Measurements from ENCODE around the gene BCL2. TPM values are rescaled to one million over a fixed set of nuclear protein-coding genes. Genes with fewer than 3 reads are reported as not detected.
"Not testable (repeated sequence)": the region's sequence is repeated elsewhere in the genome, so short reads cannot be mapped to it uniquely, and the experiment has no call there.

Gene BCL2
- total RNA-seq, 1 donor from 2014 or later = 76.1 TPM

DNA sequence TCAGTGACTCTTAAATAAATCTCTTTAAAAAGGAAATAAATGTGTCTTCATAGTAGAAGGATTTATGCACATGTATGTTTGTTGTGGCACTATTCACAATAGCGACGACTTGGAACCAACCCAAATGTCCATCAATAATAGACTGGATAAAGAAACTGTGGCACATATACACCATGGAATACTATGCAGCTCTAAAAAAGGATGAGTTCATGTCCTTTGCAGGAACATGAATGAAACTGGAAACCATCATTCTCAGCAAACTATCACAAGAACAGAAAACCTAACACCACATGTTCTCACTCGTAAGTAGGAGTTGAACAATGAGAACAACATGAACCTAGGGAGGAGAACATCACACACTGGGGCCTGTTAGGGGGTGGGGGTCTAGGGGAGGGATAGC, 118.1 kb downstream of the BCL2 start:
- intact Hi-C loops (cut with micrococcal nuclease) = loop anchor here (2.0 to 10.0 kb wide), 2 partner anchors 15 to 867 kb away; no protein-coding TSS in a partner anchor
- H3K9me3 Mint-ChIP-seq; H3K27ac Mint-ChIP-seq; DNase-seq (ENCODE audit: low spot score); H3K27me3 Mint-ChIP-seq (ENCODE audit: low read depth); H3K4me3 Mint-ChIP-seq (ENCODE audit: low read depth): not testable (repeated sequence)
- peaks cover 42% of the 10 kb centered on the region for H3K4me1 Mint-ChIP-seq (ENCODE audit: low read depth)
- peaks cover 29% of the 10 kb centered on the region for H3K36me3 Mint-ChIP-seq (ENCODE audit: low read depth)

DNA sequence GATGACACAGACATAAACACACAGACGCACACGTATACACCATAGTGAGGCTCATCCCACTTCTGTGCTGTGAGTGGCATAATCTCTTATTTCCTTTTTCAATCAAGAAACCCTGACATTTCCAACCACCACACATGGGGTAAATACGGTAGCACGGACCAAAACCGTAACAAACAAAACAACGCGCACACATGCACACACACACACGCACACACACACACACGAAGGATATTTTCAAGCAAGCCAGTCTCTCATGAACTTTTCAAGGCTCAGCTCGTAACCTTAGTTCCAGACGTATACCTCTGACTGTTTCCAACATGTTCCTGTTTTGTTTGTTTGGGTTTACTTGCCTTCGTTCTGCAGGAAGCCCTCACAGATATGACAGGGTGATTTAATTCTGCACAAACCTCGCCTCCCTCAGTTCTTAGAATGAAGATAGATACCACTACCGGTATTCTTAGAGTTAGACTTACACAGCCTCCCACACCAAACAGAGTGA, 119.8 kb downstream of the BCL2 start:
- no peaks in the 10 kb centered on the region for H3K9me3 Mint-ChIP-seq
- H3K4me1 Mint-ChIP-seq (ENCODE audit: low read depth) = peaks cover 30% of the 10 kb centered on the region
- H3K4me3 Mint-ChIP-seq (ENCODE audit: low read depth) = no peak overlapping the region
- no peaks in the 10 kb centered on the region for H3K27me3 Mint-ChIP-seq (ENCODE audit: low read depth)
- H3K36me3 Mint-ChIP-seq (ENCODE audit: low read depth) = peaks cover 18% of the 10 kb centered on the region
- H3K27ac Mint-ChIP-seq = no peak overlapping the region
- intact Hi-C loops (cut with micrococcal nuclease) = loop anchor here (1.0 to 10.0 kb wide), 8 partner anchors 11 to 865 kb away; no protein-coding TSS in a partner anchor
- DNase-seq (ENCODE audit: low spot score) = peak; percentile 56

DNA sequence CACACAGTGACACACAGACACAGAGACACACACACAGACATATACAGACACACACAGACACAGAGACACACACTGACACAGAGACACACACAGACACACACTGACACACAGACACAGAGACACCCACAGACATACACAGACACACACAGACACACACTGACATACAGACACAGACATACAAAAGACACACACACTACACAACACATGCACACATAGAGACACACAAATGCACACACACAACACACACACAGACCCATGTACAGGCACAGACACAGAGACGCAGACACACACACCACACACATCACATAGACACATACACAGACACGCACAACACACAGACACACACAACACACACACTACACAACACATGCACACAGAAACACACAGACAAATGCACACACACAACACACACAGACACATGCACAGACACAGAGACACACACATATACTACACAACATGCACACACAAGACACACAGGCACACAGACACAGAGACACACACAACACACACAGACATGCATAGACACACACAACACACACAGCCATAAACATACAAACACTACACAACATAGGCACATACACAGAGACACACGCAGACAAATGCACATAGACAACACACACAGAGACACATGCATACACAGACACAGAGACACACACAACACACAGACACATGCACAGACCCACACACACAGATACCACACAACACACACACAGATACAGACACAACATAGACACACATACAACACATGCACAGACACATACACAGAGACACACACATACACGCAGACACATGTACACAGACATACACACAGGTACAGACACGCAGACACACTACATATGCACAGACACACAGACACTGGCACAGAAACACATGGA, 120.5 kb downstream of the BCL2 start:
- H3K27ac Mint-ChIP-seq = no peak overlapping the region
- no peak overlapping the region for H3K4me3 Mint-ChIP-seq (ENCODE audit: low read depth)
- H3K27me3 Mint-ChIP-seq (ENCODE audit: low read depth) = no peaks in the 10 kb centered on the region
- no peak for DNase-seq (ENCODE audit: low spot score)
- intact Hi-C loops (cut with micrococcal nuclease) = no loop called here
- H3K36me3 Mint-ChIP-seq (ENCODE audit: low read depth) = peaks cover 11% of the 10 kb centered on the region
- H3K9me3 Mint-ChIP-seq = no peaks in the 10 kb centered on the region
- peaks cover 23% of the 10 kb centered on the region for H3K4me1 Mint-ChIP-seq (ENCODE audit: low read depth)

DNA sequence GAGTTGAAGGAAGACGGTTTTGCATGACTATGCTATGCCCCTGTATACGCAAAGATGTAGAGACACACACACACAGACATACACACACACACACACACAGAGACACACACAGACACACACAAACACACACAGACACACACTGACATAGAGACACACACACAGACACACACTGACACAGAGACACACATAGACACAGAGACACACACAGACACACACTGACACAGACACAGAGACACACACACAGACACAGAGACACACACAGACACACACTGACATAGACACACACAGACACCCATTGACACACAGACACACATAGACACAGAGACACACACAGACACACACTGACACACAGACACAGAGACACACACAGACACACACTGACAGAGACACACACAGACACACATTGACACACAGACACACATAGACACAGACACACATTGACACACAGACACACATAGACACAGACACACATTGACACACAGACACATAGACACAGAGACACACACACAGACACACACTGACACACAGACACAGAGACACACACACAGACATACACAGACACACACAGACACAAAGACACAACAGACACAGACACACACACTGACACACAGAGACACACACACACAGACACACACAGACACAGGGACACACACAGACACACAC, 121.3 kb downstream of the BCL2 start:
- no peaks in the 10 kb centered on the region for H3K9me3 Mint-ChIP-seq
- no peaks in the 10 kb centered on the region for H3K27me3 Mint-ChIP-seq (ENCODE audit: low read depth)
- H3K4me1 Mint-ChIP-seq (ENCODE audit: low read depth) = peaks cover 21% of the 10 kb centered on the region
- peaks cover 16% of the 10 kb centered on the region for H3K36me3 Mint-ChIP-seq (ENCODE audit: low read depth)
- no peak for DNase-seq (ENCODE audit: low spot score)
- no peak overlapping the region for H3K27ac Mint-ChIP-seq
- intact Hi-C loops (cut with micrococcal nuclease) = no loop called here
- no peak overlapping the region for H3K4me3 Mint-ChIP-seq (ENCODE audit: low read depth)

DNA sequence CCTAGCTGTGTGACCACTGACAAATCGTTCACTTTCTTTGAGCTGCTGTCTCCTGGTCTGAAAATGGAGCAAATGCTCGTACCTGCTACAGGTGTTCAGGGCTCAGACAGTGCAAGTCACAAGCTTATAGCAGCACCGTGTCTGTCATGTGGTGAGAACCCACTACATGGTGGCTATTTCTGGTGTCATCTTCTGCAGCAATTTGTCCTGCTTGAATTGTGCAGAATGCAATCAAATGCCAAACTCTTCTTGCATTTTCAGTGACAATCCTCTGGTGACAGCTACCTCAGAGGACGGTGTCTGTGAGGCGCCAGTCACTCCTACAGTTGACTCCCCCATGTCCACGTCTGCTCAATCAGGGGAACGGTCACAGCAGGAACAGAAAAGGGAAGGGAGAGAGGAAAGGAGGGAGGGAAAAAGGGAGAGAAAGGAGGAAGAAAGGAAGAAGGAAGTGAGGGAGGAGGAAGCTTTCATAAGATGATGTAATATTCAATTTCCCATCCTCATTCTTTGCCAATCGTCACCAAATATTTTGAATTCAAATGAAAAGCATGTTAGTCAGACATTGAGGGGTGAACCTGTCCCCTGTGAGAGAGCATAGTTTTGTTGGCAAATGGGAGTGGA, 122.2 kb downstream of the BCL2 start:
- no peak for DNase-seq (ENCODE audit: low spot score)
- no peak overlapping the region for H3K4me3 Mint-ChIP-seq (ENCODE audit: low read depth)
- no peaks in the 10 kb centered on the region for H3K9me3 Mint-ChIP-seq
- intact Hi-C loops (cut with micrococcal nuclease) = no loop called here
- H3K27ac Mint-ChIP-seq = no peak overlapping the region
- H3K27me3 Mint-ChIP-seq (ENCODE audit: low read depth) = no peaks in the 10 kb centered on the region
- H3K4me1 Mint-ChIP-seq (ENCODE audit: low read depth) = peaks cover 23% of the 10 kb centered on the region
- H3K36me3 Mint-ChIP-seq (ENCODE audit: low read depth) = peaks cover 14% of the 10 kb centered on the region

DNA sequence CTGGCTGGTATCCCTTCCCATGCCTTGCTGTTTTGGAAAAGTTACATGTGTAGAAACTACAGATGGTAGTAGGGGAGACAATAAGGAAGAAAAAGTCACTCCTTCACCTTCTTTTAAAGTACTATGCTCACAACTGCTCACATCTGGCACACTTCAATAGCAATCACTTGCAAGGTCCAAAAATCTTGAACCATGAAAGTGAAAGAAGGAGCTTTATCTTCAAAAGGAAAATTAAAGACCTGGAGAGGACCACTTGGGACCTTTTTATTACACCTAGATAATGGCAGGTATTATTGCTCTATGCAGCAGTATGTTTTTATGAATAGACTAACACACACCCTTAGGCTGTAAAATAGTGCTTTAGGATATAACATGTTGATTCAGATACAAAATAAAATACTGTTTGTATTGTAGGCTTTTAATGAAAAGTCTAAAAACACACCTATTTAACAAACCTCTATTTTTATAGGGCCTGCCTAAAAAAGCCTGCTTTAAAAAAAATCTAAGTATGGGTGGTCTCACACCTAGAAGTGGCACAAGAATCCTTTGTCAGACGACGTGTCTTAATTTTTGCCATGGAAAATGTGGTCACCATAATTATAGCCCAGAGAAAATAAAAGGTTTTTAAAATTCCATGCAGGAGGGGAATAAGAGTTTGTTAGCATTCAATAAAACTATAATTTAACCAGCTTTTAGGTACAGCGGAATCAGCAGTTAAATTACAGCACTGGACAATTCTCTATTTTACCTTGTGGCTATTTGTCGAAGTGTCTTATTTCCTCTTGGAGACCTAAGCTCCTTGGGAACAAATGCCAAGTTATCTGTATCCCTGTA, 124.0 kb downstream of the BCL2 start:
- no peak for DNase-seq (ENCODE audit: low spot score)
- Mint-ChIP-seq H3K4me1 (ENCODE audit: low read depth) (peaks cover 24% of the 10 kb centered on the region), H3K4me3 (ENCODE audit: low read depth) (no peak overlapping the region), H3K36me3 (ENCODE audit: low read depth) (peaks cover 18% of the 10 kb centered on the region), H3K9me3 (no peaks in the 10 kb centered on the region), H3K27ac (peak overlapping the region; percentile 4), H3K27me3 (ENCODE audit: low read depth) (no peaks in the 10 kb centered on the region)
- intact Hi-C loops (cut with micrococcal nuclease) = no loop called here

DNA sequence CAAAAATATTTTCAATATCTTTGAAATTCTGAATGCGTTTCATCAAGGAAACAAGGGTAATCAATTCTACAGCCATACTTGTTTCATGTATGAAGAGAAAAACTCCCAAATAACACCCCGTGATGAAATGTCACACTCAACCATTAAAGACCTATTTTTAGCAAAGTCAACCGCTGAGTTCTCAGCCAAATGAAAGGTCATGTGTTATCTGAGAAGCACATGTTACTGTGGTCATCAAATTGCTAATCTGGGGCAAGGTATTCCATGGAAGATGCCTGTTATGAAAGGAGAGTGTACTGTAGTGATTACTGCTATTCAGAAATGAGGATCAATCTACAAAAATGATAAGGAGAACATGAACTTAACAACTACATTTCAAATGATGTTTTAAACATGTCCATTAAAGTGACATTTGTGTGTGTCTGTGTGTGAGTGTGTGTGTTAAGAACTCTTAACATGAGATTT, 126.7 kb downstream of the BCL2 start:
- no peak overlapping the region for H3K4me3 Mint-ChIP-seq (ENCODE audit: low read depth)
- no peaks in the 10 kb centered on the region for H3K9me3 Mint-ChIP-seq
- DNase-seq (ENCODE audit: low spot score) = no peak

DNA sequence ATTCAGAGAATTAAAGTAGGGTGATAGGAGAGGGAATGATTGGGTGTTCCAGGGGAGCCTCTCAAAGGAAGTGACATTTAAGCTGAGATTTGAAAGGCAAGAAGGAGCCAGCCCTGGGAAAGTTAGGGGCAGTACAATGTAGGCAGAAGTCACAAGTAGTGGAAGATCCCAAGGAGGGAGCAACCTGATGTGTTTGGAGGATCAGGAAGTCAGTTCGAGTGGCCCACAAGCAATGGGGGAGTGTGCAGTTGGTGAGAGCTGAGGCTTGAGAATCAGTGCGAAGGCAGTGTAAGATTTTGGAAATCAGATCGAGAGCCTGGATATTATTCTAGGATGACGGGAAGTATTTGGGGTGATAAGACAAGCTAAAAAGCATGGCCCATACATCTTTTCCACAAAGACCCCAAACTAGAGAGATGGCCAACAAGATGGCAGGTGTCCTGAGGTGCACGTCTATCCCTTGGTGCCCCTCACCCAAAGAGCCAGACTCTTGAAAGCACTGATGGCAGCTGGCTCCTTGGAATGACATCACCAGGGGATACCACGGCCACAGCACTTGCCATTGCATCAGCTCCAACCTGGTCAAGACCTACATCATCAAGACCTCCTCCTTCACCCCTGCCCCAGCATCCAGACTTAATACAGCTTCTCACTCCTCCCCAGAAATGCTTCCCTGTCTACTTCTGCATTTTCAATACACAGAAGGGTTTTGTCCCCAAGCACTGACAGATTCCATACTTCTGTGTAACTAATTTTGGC, 127.3 kb downstream of the BCL2 start:
- DNase-seq (ENCODE audit: low spot score) = no peak
- Mint-ChIP-seq H3K9me3 (no peaks in the 10 kb centered on the region), H3K4me3 (ENCODE audit: low read depth) (no peak overlapping the region), H3K36me3 (ENCODE audit: low read depth) (peaks cover 39% of the 10 kb centered on the region), H3K4me1 (ENCODE audit: low read depth) (peaks cover 45% of the 10 kb centered on the region), H3K27me3 (ENCODE audit: low read depth) (no peaks in the 10 kb centered on the region), H3K27ac (peak overlapping the region; percentile 18)
- intact Hi-C loops (cut with micrococcal nuclease) = no loop called here

More for the DNA sequence above, 126.7 kb downstream of the BCL2 start:
- peak overlapping the region; percentile 18 for H3K27ac Mint-ChIP-seq
- H3K36me3 Mint-ChIP-seq (ENCODE audit: low read depth) = peaks cover 33% of the 10 kb centered on the region
- H3K27me3 Mint-ChIP-seq (ENCODE audit: low read depth) = no peaks in the 10 kb centered on the region
- H3K4me1 Mint-ChIP-seq (ENCODE audit: low read depth) = peaks cover 39% of the 10 kb centered on the region
- intact Hi-C loops (cut with micrococcal nuclease) = no loop called here

DNA sequence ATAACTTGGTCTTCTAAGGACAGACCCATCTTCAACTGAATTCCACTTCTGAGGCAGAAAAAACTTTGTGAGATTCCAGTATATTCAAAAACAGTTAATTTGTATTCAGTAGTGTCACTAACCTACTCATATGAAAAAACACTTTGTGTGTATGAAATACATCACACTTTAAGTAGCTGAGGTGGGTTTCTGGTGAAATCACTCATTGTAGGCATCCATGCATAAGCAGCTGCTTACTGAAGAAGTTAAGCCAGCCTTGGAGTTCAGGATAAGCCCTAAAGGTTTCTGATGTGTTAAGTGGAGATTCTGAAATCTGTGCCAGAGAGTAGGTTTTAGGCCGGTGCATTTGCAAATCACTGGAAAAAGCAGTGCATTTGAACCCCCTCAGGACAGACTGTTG, 128.2 kb downstream of the BCL2 start:
- no peak for DNase-seq (ENCODE audit: low spot score)
- Mint-ChIP-seq H3K27me3 (ENCODE audit: low read depth) (no peaks in the 10 kb centered on the region), H3K9me3 (no peaks in the 10 kb centered on the region), H3K4me3 (ENCODE audit: low read depth) (no peak overlapping the region), H3K4me1 (ENCODE audit: low read depth) (peaks cover 54% of the 10 kb centered on the region), H3K27ac (no peak overlapping the region), H3K36me3 (ENCODE audit: low read depth) (peaks cover 44% of the 10 kb centered on the region)
- intact Hi-C loops (cut with micrococcal nuclease) = no loop called here

DNA sequence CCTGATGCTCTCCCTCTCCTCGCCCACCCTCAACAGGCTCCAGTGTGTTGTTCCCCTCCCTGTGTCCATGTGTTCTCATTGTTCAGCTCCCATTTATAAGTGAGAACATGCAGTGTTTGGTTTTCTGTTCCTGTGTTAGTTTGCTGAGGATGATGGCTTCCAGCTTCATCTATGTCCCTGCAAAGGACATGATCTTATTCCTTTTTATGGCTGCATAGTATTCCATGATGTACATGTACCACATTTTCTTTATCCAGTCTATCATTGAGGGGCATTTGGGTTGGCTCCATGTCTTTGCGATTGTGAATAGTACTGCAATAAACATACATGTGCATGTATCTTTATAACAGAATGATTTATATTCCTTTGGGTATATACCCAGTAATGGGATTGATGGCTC, 128.7 kb downstream of the BCL2 start:
- intact Hi-C loops (cut with micrococcal nuclease); H3K27me3 Mint-ChIP-seq (ENCODE audit: low read depth); DNase-seq (ENCODE audit: low spot score); H3K9me3 Mint-ChIP-seq; H3K4me3 Mint-ChIP-seq (ENCODE audit: low read depth): not testable (repeated sequence)
- H3K4me1 Mint-ChIP-seq (ENCODE audit: low read depth) = peaks cover 57% of the 10 kb centered on the region
- H3K27ac Mint-ChIP-seq = peak overlapping the region; percentile 31
- peaks cover 44% of the 10 kb centered on the region for H3K36me3 Mint-ChIP-seq (ENCODE audit: low read depth)

DNA sequence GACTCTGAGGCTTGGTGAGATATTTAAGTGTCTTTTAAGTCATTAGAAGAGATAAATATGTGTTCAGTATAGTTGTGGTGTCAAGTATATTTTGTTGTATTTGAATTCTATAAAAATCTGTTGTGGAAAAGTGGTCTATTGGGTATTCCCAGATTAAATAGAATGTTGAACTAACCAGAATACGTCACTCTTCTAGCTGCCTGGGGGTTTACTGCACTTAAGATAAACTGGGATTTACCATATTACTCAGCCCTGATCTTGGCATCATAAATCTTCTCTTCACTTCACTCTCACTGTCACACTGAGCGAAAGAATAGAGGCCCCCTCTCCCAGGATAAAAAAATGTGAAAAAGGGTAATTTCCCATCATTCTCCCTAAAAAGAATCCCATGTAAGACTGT, 129.8 kb downstream of the BCL2 start:
- intact Hi-C loops (cut with micrococcal nuclease) = no loop called here
- Mint-ChIP-seq H3K36me3 (ENCODE audit: low read depth) (peaks cover 50% of the 10 kb centered on the region), H3K27ac (no peak overlapping the region), H3K27me3 (ENCODE audit: low read depth) (no peaks in the 10 kb centered on the region), H3K4me1 (ENCODE audit: low read depth) (peaks cover 60% of the 10 kb centered on the region), H3K9me3 (no peaks in the 10 kb centered on the region), H3K4me3 (ENCODE audit: low read depth) (no peak overlapping the region)
- no peak for DNase-seq (ENCODE audit: low spot score)
